ENCODE data around the gene IL1RAP. TPM values are rescaled to one million over a fixed set of nuclear protein-coding genes. Genes with fewer than 3 reads are reported as not detected.

Gene IL1RAP
- total RNA-seq, 2 experiments from 2014 or later = 2.1 to 5.6 TPM

DNA sequence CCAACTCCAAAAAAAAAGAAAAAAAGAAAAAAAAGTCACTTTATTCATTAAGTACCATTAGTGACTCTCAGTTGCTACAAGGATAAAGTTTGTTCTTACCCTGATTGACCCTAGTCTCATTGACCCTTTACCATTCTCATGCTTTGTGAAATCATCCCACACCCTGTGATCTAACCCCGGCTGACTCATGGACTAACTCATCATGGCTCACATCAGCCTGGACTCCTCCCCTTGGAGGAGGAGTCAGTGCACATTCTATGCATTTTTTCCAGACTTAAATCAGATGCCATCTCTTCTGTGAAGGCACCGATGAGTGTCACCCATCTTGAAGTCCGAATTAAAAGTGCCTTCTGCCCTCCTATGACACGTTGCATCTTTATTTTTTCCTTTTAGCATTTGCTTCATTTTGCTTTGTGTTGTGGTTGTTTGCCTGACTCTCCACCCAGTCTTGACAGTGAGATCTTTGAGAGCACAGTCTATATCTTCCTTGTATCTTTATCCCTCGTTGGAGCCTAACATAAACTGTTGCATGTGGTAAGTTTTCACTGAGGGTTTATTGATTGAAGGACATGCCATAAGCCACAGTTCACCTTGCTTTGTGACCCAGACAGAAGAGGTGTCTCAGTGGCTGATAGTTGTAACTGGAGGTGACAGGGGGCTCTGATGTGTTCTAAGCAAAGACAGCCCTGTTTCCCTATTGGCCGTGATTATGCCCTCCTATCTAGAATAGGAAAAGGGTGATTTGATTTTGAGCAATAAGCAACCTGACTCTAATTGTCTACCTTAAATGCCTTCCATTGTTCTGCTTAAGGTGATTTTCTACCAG, 72.1 kb downstream of the IL1RAP start:
- no peak overlapping the region for H3K4me2 ChIP-seq (ENCODE audit: low read length)
- no peak overlapping the region for H2AFZ ChIP-seq (ENCODE audit: low read length)
- H3K27ac ChIP-seq (ENCODE audit: low read depth, low read length, poor library complexity, severe bottlenecking) = no peak overlapping the region
- DNase-seq (ENCODE audit: low spot score) = no peak
- BruUV-seq (replicated peaks) = no TSS peak
- intact Hi-C loops (cut with micrococcal nuclease; ENCODE audit: unreplicated experiment) = no loop called here
- CTCF ChIA-PET (ENCODE audit: unreplicated experiment) = no interaction called here
- TF ChIP-seq, protein P1, sequence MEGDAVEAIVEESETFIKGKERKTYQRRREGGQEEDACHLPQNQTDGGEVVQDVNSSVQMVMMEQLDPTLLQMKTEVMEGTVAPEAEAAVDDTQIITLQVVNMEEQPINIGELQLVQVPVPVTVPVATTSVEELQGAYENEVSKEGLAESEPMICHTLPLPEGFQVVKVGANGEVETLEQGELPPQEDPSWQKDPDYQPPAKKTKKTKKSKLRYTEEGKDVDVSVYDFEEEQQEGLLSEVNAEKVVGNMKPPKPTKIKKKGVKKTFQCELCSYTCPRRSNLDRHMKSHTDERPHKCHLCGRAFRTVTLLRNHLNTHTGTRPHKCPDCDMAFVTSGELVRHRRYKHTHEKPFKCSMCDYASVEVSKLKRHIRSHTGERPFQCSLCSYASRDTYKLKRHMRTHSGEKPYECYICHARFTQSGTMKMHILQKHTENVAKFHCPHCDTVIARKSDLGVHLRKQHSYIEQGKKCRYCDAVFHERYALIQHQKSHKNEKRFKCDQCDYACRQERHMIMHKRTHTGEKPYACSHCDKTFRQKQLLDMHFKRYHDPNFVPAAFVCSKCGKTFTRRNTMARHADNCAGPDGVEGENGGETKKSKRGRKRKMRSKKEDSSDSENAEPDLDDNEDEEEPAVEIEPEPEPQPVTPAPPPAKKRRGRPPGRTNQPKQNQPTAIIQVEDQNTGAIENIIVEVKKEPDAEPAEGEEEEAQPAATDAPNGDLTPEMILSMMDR (conservative IDR thresholded peaks at IDR 0.05; ENCODE audit: low read length) = no peak
- TF ChIP-seq EZH2phosphoT487 (IDR thresholded peaks at IDR 0.05; ENCODE audit: borderline replicate concordance, low read depth, low read length) = no peak
- POLR2A ChIA-PET = no interaction called here
- H3K4me3 ChIP-seq (ENCODE audit: low read depth, low read length, poor library complexity, severe bottlenecking) = no peak overlapping the region
- H3K36me3 ChIP-seq (ENCODE audit: insufficient read depth, low read length) = no peaks in the 10 kb centered on the region
- no peaks in the 10 kb centered on the region for H3K4me1 ChIP-seq (ENCODE audit: insufficient read depth, low read length, poor library complexity, severe bottlenecking)
- H3K9me3 ChIP-seq (ENCODE audit: low read length) = no peaks in the 10 kb centered on the region
- H4K20me1 ChIP-seq (ENCODE audit: insufficient read depth, low read length) = no peaks in the 10 kb centered on the region
- no peaks in the 10 kb centered on the region for H3K79me2 ChIP-seq (ENCODE audit: insufficient read depth, low read depth, low read length)
- H3K9me2 ChIP-seq (ENCODE audit: insufficient read depth, low read length) = no peaks in the 10 kb centered on the region

DNA sequence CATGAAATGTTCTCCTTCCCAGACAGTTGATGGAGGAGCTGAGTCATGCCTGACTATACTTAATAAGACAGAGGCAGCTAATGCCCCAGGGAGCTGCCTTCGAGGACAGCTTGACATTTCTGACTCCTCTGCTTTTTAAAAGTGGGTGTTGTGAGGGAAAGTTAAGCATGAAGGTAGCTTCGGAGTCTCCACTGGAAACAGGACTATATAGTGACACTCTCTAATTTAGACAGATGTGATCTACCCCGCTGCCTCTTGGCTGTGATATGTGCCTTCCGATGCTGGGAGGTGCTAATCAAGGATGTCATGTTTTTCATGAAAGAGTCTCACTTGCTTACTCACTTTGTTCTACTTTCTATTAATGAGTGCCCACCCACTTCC, 72.7 kb downstream of the IL1RAP start:
- ChIA-PET CTCF (ENCODE audit: unreplicated experiment) (no interaction called here), POLR2A (no interaction called here)
- no peaks in the 10 kb centered on the region for H3K4me1 ChIP-seq (ENCODE audit: insufficient read depth, low read length, poor library complexity, severe bottlenecking)
- H3K36me3 ChIP-seq (ENCODE audit: insufficient read depth, low read length) = no peaks in the 10 kb centered on the region
- H2AFZ ChIP-seq (ENCODE audit: low read length) = no peak overlapping the region
- H3K4me2 ChIP-seq (ENCODE audit: low read length) = no peak overlapping the region
- TF ChIP-seq, protein P1 (conservative IDR thresholded peaks at IDR 0.05; ENCODE audit: low read length) = no peak
- TF ChIP-seq EZH2phosphoT487 (IDR thresholded peaks at IDR 0.05; ENCODE audit: borderline replicate concordance, low read depth, low read length) = no peak
- H3K9me3 ChIP-seq (ENCODE audit: low read length) = no peaks in the 10 kb centered on the region
- H3K9me2 ChIP-seq (ENCODE audit: insufficient read depth, low read length) = no peaks in the 10 kb centered on the region
- H3K27ac ChIP-seq (ENCODE audit: low read depth, low read length, poor library complexity, severe bottlenecking) = no peak overlapping the region
- H3K4me3 ChIP-seq (ENCODE audit: low read depth, low read length, poor library complexity, severe bottlenecking) = no peak overlapping the region
- intact Hi-C loops (cut with micrococcal nuclease; ENCODE audit: unreplicated experiment) = no loop called here
- DNase-seq (ENCODE audit: low spot score) = no peak
- no TSS peak for BruUV-seq (replicated peaks)
- H3K79me2 ChIP-seq (ENCODE audit: insufficient read depth, low read depth, low read length) = no peaks in the 10 kb centered on the region
- H4K20me1 ChIP-seq (ENCODE audit: insufficient read depth, low read length) = no peaks in the 10 kb centered on the region

DNA sequence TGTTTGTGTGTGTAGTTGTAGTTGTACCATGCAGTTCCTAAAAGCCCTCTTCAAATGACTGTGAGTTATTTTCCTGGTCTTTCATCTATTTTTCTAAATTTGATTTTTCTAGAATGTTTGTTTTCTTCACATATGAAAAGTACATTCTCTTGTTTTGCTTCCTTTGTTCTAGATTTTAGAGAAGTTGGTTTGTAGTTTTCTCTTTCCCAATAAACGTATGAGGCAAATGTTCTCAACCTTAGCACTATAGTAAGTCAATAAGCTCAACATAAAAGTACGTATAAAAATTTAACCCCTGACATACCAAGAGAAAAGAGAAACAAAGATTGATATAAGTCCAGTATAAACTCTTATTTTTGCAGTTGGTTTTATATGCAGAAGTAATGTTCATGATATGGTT, 74.7 kb downstream of the IL1RAP start:
- Histone ChIP-seq H3K79me2 (ENCODE audit: insufficient read depth, low read depth, low read length) (no peaks in the 10 kb centered on the region), H3K27ac (ENCODE audit: low read depth, low read length, poor library complexity, severe bottlenecking) (no peak overlapping the region), H3K4me2 (ENCODE audit: low read length) (no peak overlapping the region), H4K20me1 (ENCODE audit: insufficient read depth, low read length) (no peaks in the 10 kb centered on the region), H3K4me1 (ENCODE audit: insufficient read depth, low read length, poor library complexity, severe bottlenecking) (no peaks in the 10 kb centered on the region), H3K9me2 (ENCODE audit: insufficient read depth, low read length) (no peaks in the 10 kb centered on the region), H3K36me3 (ENCODE audit: insufficient read depth, low read length) (no peaks in the 10 kb centered on the region), H3K9me3 (ENCODE audit: low read length) (no peaks in the 10 kb centered on the region), H3K4me3 (ENCODE audit: low read depth, low read length, poor library complexity, severe bottlenecking) (no peak overlapping the region), H2AFZ (ENCODE audit: low read length) (no peak overlapping the region)
- BruUV-seq (replicated peaks) = no TSS peak
- CTCF ChIA-PET (ENCODE audit: unreplicated experiment) = no interaction called here
- TF ChIP-seq, protein P1 (conservative IDR thresholded peaks at IDR 0.05; ENCODE audit: low read length) = no peak
- TF ChIP-seq EZH2phosphoT487 (IDR thresholded peaks at IDR 0.05; ENCODE audit: borderline replicate concordance, low read depth, low read length) = no peak
- intact Hi-C loops (cut with micrococcal nuclease; ENCODE audit: unreplicated experiment) = no loop called here
- DNase-seq (ENCODE audit: low spot score) = no peak
- POLR2A ChIA-PET = interaction anchor here (0.7 kb wide), 1 partner anchor 36 kb away, joined by 4 read pairs; no protein-coding TSS in a partner anchor
